Measurements from ENCODE around the gene ATXN10. TPM values are rescaled to one million over a fixed set of nuclear protein-coding genes. Genes with fewer than 3 reads are reported as not detected.

Gene ATXN10
- total RNA-seq, 1 experiment from 2014 or later: 135 TPM

DNA sequence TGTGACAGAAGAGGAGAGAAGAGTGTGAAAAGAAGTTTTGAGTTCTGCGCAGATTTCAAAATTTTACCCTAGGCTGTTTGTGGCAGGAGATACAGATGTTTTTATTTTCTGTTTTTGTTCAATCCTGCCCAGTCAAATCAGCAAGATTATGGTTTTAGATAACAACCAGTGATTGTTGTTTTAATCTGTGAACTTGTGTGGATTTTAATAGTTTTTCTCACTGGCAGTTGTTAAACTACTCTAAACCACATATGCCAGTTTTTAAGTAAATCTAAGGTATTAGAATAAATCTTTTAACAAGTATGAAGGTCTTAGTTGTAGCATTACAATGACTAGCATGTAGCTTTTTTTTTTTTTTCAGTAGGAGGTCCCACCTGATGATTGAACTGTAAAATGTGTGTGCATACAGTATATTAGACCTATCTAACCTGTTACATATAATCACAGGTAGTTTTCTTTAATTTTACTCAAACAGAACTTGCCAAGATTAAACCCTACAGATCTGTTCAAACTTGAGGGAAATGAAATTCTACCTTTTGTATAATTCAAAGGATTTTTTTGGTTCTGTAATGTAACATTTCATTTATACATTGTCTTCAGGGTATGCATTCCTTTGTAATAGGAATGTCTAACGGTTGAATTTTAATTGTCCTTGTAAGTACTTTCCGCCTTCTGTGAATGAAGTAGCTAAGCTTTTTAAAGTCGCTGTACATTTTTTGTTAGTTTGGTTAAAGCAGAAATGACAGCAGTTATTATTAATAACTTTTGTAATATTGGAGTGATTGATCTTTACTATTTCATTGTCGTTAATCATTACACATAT, 13.3 kb downstream of the ATXN10 start:
- intact Hi-C loops (cut with micrococcal nuclease): no loop called here
- Histone ChIP-seq H3K4me3 (replicated peaks in 1 of 2; ENCODE audit: low read depth in 1 of 2, low read length in 2 of 2) (no peak overlapping the region), H3K9me2 (ENCODE audit: insufficient read depth) (no peaks in the 10 kb centered on the region), H3K79me2 (ENCODE audit: insufficient read depth, low read length) (peaks cover 90% of the 10 kb centered on the region), H3K27me3 (ENCODE audit: insufficient read depth, low read length) (no peaks in the 10 kb centered on the region), H2AFZ (ENCODE audit: low read depth, low read length, poor library complexity, severe bottlenecking) (no peak overlapping the region), H3K27ac (ENCODE audit: low read depth, low read length) (no peak overlapping the region), H4K20me1 (ENCODE audit: insufficient read depth) (0 out of 2 replicates have a peak, but pooled peaks cover under 1% of the 10 kb centered on the region), H3K36me3 (ENCODE audit: control insufficient read depth in 1 of 2, insufficient read depth in 2 of 2, low read length in 2 of 2) (no peaks in the 10 kb centered on the region), H3K9ac (ENCODE audit: low read length) (no peak overlapping the region), H3K4me1 (ENCODE audit: control insufficient read depth in 1 of 2, insufficient read depth in 2 of 2, low read length in 2 of 2) (peaks cover 32 to 74% of the 10 kb centered on the region in 2 experiments), H3K4me2 (ENCODE audit: low read length) (no peak overlapping the region), H3K9me3 (ENCODE audit: control insufficient read depth in 1 of 2, insufficient read depth in 1 of 2, low read depth in 1 of 2, low read length in 2 of 2) (no peaks in the 10 kb centered on the region)
- no TSS peak for BruUV-seq (replicated peaks)
- ChIA-PET CTCF (no interaction called here), POLR2A (no interaction called here), RAD21 (ENCODE audit: low non-redundant PET in 1 of 2, low total read pairs in 2 of 2, uncharacterized antibody in 2 of 2, unreplicated experiment in 2 of 2) (no interaction called here)
- TF ChIP-seq FOSL1 (IDR thresholded peaks at IDR 0.05; ENCODE audit: low read depth) (no peak), CEBPB (IDR thresholded peaks at IDR 0.05; ENCODE audit: low read depth) (no peak), EZH2phosphoT487 (IDR thresholded peaks at IDR 0.05; ENCODE audit: borderline replicate concordance) (no peak), ZFX (IDR thresholded peaks at IDR 0.05) (no peak), TCF7L2 (IDR thresholded peaks at IDR 0.05; ENCODE audit: borderline replicate concordance, extremely low read depth, insufficient read depth, insufficient read length) (no peak), SRF (IDR thresholded peaks at IDR 0.05; ENCODE audit: low read depth) (no peak), ATF3 (IDR thresholded peaks at IDR 0.05) (no peak), EZH2 (IDR thresholded peaks at IDR 0.05) (no peak)
- TF ChIP-seq, protein P1, sequence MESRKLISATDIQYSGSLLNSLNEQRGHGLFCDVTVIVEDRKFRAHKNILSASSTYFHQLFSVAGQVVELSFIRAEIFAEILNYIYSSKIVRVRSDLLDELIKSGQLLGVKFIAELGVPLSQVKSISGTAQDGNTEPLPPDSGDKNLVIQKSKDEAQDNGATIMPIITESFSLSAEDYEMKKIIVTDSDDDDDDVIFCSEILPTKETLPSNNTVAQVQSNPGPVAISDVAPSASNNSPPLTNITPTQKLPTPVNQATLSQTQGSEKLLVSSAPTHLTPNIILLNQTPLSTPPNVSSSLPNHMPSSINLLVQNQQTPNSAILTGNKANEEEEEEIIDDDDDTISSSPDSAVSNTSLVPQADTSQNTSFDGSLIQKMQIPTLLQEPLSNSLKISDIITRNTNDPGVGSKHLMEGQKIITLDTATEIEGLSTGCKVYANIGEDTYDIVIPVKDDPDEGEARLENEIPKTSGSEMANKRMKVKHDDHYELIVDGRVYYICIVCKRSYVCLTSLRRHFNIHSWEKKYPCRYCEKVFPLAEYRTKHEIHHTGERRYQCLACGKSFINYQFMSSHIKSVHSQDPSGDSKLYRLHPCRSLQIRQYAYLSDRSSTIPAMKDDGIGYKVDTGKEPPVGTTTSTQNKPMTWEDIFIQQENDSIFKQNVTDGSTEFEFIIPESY (IDR thresholded peaks at IDR 0.05; ENCODE audit: extremely low read depth, insufficient replicate concordance, low read length): no peak
- ATAC-seq: no peak
- no peak for DNase-seq (ENCODE audit: low read depth, low spot score)
